ENCODE data around the gene DLGAP1. TPM values are rescaled to one million over a fixed set of nuclear protein-coding genes. Genes with fewer than 3 reads are reported as not detected.

DLGAP1 gene
- total RNA-seq, 1 experiment from 2014 or later = not detected

GRCh38 chr18:3451183-3451988, 1003.7 kb downstream of the DLGAP1 start:
- peak; percentile 89 for DNase-seq (ENCODE audit: low spot score)

DNA sequence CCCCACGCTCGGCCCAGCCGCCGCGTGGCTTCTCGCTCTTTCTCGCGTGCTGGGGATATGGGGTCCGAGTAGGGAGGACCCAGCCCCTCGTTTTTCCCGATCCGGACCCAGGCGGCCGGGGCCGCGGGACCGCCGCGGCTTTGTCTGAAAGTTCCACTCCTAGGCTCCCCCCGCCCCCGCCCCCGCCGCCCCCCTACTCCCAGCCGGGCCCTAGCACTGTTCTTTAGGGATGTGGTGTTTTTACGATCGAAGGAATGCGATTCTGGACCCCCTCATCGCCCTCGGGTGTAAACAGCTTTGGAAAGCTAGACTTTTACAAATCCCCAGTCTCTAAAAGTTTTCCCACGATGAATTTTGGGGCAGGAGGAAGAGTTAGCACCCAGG, 1004.3 kb downstream of the DLGAP1 start:
- DNase-seq (ENCODE audit: low spot score) = no peak

DNA sequence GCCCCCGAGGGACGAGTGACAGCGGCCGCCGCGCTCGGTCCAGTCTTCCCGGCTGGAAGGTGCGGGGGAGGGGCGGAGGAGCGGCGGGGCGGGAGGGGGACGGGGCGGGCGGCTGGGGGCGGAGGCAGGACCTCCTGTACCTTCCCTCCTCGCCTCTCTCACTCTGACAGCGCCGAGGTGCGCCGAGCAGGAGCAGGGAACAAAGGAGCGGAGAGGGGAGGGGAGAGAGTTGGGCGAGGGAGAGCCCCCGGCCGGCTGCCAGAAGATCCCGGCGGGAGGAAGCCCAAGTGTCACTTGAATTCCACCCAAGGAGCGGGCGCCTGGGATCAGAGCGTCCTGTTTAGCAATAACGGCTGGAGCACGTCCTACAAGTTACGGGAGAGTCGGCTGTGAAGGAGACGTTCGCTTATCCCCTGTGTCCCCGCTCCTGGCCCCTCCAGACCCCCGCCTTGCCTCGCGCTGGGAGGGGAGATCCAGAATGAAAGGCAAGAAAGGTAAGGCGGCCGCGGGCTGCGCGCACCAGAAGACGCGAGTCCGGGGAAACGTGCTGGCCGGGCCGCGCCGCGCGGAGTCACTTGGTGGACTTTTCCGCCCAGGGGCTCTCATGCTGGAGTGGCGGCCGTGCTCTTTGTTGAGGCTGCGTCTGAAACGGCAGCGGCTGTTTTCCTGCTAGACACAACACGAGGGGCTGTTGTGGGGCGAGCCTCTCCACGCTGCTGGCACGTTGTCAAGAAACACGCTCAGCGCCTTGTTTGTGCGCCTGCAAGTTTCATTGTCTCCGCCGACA, 1004.9 kb downstream of the DLGAP1 start, which contains the start of gene TGIF1:
TGIF1 (plus strand) TSS at position 161 of the 787 bp plus-strand sequence; CDS start at position 479, 318 bp downstream.
- peak; percentile 70 for DNase-seq (ENCODE audit: low spot score)

GRCh38 chr18:3449512-3450011, 1005.5 kb downstream of the DLGAP1 start:
- DNase-seq (ENCODE audit: low spot score) = peak; percentile 68

DNA sequence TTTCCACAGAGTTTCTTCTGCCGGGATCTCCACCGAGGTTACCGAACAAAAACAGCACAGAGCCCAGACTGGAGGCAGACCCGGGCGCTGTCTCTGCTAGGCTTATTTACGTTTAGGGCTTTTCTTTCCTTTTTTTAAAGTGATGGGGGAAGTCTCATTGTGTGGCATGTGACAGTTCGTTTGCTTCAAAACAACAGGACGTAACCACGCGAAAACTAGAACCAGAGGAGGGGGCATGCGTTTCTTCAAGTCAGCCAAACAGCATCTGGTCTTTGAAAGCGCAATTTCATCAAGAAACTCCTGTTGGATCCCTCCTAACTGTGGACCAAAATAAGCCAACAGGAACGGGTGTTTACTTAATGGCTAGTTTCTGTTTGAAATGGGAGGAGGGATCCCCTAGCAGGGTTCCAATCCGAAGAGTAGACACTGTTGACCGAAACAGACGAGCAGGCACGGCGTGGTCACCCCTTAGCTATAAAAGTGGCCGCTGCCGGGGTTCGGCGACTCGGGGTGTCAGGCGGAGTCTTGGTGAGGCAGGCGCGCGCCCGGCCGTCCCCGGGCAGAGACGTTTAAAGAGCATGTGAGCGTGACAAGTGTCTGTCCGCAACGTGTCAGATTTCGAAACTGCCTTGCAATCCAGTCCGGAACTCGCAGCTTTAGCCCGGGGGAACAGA, 1006.1 kb downstream of the DLGAP1 start:
- DNase-seq (ENCODE audit: low spot score) = no peak

DNA sequence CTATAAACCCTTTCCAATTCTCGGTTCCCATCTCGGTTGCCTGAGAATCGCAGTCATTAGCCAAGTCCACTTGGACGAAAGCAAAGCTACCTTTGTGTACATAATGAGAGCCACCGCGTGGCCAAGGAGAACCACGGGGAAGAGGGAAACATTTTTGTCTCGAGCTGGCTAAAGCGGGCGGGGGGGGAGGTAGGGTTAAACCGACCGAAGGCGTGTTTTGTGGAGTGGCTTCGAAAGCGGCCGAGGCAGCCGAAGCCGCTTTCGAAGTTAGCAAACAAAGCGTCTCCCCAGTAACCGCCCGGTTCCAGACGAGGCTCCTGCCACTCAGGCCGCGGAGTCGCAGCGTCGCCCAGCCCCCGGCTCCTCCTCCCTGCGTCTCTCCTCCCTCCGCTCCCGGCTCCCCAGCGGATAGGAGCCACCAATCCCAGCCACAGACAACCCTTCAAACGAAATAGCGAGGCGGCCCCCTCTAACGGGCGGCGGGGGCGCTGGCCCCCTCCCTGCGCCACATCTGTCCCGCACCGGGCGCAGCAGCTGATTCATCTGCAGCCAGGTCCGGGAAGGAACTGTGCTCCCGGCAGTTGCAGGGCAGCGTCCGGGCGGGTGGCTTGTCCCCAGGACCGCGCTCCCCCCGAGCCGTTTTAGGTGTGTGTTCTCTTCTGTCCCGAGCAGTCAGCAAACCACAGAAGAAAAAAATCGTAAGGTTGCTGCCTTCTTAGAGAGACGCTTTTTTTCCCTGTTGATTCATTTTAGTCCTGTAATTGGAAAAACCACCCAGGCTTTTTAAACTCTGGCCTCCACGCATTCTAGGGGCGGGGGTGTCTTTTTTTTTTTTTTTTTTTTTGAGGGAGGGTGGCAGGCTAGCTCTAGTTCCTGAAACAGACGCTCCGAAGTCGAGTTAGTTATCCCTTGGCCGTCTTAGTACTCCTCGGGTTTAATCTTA, 1006.9 kb downstream of the DLGAP1 start:
- peak; percentile 94 for DNase-seq (ENCODE audit: low spot score)

DNA sequence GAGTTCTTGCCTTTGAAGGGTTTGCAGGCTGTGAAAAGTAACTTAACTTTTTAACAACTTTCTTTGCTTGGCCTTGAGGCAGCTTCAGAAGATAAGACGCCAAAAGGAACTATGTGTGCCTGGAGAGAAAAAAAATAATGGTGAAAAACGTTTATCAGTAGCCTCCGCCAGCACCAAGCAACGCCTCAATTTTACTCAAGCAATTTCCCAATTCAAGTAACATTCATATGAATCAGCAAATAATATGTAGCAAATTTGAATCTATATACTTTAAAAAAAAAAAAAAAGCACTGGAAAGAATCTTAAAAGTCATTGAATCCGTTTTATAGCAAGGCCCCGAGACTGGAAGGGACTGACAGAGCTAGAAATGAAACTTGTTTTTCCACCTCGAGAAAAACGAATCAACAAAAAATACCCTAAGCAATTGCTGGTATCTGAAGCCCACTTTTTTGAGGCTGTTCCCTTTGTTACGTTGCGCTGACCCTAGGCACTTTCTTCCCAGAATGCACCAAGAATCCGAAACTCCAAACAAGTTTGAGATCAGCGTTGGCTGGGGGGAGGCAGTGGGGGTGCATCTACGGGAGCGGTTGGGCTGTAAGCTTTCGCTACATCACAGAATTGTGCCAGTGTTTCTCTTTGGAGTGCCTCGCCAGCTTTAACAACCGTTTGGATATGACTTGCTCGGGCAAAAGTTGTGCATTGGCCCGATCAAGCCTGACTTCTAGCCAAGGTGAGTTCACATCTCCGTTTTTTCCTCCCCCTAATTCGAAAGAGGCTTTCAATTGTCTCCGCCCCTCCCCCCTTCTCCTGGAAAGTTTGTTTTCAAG, 1007.8 kb downstream of the DLGAP1 start:
- no peak for DNase-seq (ENCODE audit: low spot score)
